B cell (primary cell): Measurements from ENCODE around the gene C1QTNF12. TPM values are rescaled to one million over a fixed set of nuclear protein-coding genes. Genes with fewer than 3 reads are reported as not detected.

Experiments used
- ATAC-seq: fragments of 200-7000 bp; cut with Tn5 transposase; one replicate; pipeline ENCODE4 v1.10.0; 2021; ENCODE audit warnings: low read depth, mild to moderate bottlenecking, moderate number of reproducible peaks, moderate library complexity
- CTCF ChIA-PET: fragments of 350-600 bp; sonication (Branson Sonifier 250); formaldehyde crosslinking; loops from one replicate; lab custom pipeline; 2021; ENCODE audit warnings: antibody characterized with exemption, inconsistent platforms; lab: Charles Lee
- POLR2A ChIA-PET: fragments of 350-600 bp; sonication (Branson Sonifier 250); formaldehyde crosslinking; loops from one replicate; lab custom pipeline; 2021; ENCODE audit warnings: antibody characterized with exemption; lab: Charles Lee
- DNase-seq: peaks from one replicate; pipeline ENCODE4 v3.0.0; 2013
- H2AFZ ChIP-seq: 2 replicates; pipeline ENCODE4 v1.6.1; 2012; ENCODE audit warnings: mild to moderate bottlenecking, low read depth, low read length; ENCODE audit not compliant: insufficient read depth, poor library complexity, severe bottlenecking
- H3K27ac ChIP-seq, 2 donors: 1 replicate in 1 of 2; 2 replicates in 1 of 2; pipeline ENCODE4 v1.5.1; 2012 to 2013; ENCODE audit warnings: low read length in 2 of 2, mild to moderate bottlenecking in 2 of 2, moderate library complexity in 1 of 2
- H3K27me3 ChIP-seq, 4 experiments: fragments of 200-600 bp in 1 of 4; sonication (generic) in 1 of 4; replicated peaks in 1 of 4; 1 replicate in 2 of 4; 2 replicates in 2 of 4; pipeline versions ENCODE4 v1.6.1 to v1.7.0; 2013 to 2016; ENCODE audit warnings: low read length in 3 of 4, mild to moderate bottlenecking in 2 of 4, mixed read lengths in 1 of 4, moderate library complexity in 1 of 4; ENCODE audit not compliant: insufficient read depth in 4 of 4, control insufficient read depth in 3 of 4; ENCODE audit errors: control extremely low read depth in 1 of 4
- H3K36me3 ChIP-seq, 2 experiments: replicated peaks in 1 of 2; 1 replicate in 1 of 2; 2 replicates in 1 of 2; pipeline versions ENCODE4 v1.6.1 to v1.7.1; 2013; ENCODE audit warnings: low read length in 1 of 2; ENCODE audit not compliant: insufficient read depth in 2 of 2, control insufficient read depth in 1 of 2; ENCODE audit errors: control extremely low read depth in 1 of 2, extremely low read depth in 1 of 2
- H3K4me1 ChIP-seq, 2 donors: fragments of 200-600 bp in 1 of 2; sonication (generic) in 1 of 2; 1 replicate in 1 of 2; 2 replicates in 1 of 2; pipeline versions ENCODE4 v1.5.1 to v1.6.1; 2013 to 2017; ENCODE audit warnings: low read length in 2 of 2; ENCODE audit not compliant: control insufficient read depth in 2 of 2, insufficient read depth in 2 of 2
- H3K4me2 ChIP-seq: replicated peaks from 2 replicates; pipeline ENCODE3; 2012; ENCODE audit warnings: mild to moderate bottlenecking, low read depth, low read length; ENCODE audit not compliant: poor library complexity, severe bottlenecking
- H3K4me3 ChIP-seq, 5 experiments: fragments of 200-600 bp in 1 of 5; sonication (generic) in 1 of 5; 1 replicate in 3 of 5; 2 replicates in 2 of 5; pipeline versions ENCODE4 v1.5.1 to v1.7.0; 2011 to 2016; ENCODE audit warnings: low read length in 4 of 5, mild to moderate bottlenecking in 4 of 5, low read depth in 2 of 5, control low read depth in 1 of 5, moderate library complexity in 1 of 5; ENCODE audit not compliant: insufficient read depth in 1 of 5; ENCODE audit errors: control extremely low read depth in 1 of 5, extremely low read depth in 1 of 5
- H3K79me2 ChIP-seq: fragments of 200-600 bp; sonication (generic); one replicate; pipeline ENCODE4 v1.6.0; 2016; ENCODE audit warnings: low read length; ENCODE audit not compliant: control insufficient read depth, insufficient read depth
- H3K9ac ChIP-seq: fragments of 200-600 bp; sonication (generic); 2 replicates; pipeline ENCODE4 v1.6.1; 2017; ENCODE audit warnings: mild to moderate bottlenecking, low read length, moderate library complexity
- H3K9me3 ChIP-seq, 3 donors: one replicate each; pipeline versions ENCODE4 v1.6.1 to v1.7.1; 2013; ENCODE audit warnings: low read length in 2 of 3; ENCODE audit not compliant: control insufficient read depth in 2 of 3, insufficient read depth in 1 of 3; ENCODE audit errors: control extremely low read depth in 1 of 3
- H4K20me1 ChIP-seq: 2 replicates; pipeline ENCODE4 v1.6.0; 2012; ENCODE audit warnings: mild to moderate bottlenecking, low read length; ENCODE audit not compliant: insufficient read depth, control insufficient read depth, poor library complexity, severe bottlenecking
- H3K27ac Mint-ChIP-seq: one replicate; pipeline ENCODE4 v1.8.0; 2021; ENCODE audit warnings: mixed read lengths
- H3K27me3 Mint-ChIP-seq: one replicate; pipeline ENCODE4 v1.8.0; 2021; ENCODE audit warnings: mixed read lengths
- H3K4me1 Mint-ChIP-seq: one replicate; pipeline ENCODE4 v1.8.0; 2021; ENCODE audit warnings: mixed read lengths
- H3K4me3 Mint-ChIP-seq: one replicate; pipeline ENCODE4 v1.8.0; 2021; ENCODE audit warnings: mixed read lengths
- H3K9me3 Mint-ChIP-seq: one replicate; pipeline ENCODE4 v1.8.0; 2022; ENCODE audit warnings: mixed read lengths; ENCODE audit not compliant: insufficient read depth
- CTCF ChIP-seq: fragments of 200-600 bp; IDR thresholded peaks from one replicate; pipeline ENCODE4 v1.8.0; 2022; ENCODE audit warnings: antibody characterized with exemption, mild to moderate bottlenecking
- EZH2 ChIP-seq: IDR thresholded peaks from 2 replicates; pipeline ENCODE4 v1.6.1; 2012; ENCODE audit warnings: borderline replicate concordance, low read depth, mild to moderate bottlenecking, moderate library complexity, low read length; ENCODE audit not compliant: insufficient read depth, poor library complexity, severe bottlenecking
- WGBS: methylation state at CpG from one replicate; pipeline ENCODE4 v1.1.5; 2013; ENCODE audit warnings: missing lambda C conversion rate; ENCODE audit not compliant: insufficient coverage; 5-methylcytosine and 5-hydroxymethylcytosine counted together
- intact Hi-C: fragments of 100-400 bp; cut with micrococcal nuclease; formaldehyde crosslinking; loops from one replicate; pipeline ENCODE4 v1.10.0; 2022
- polyA plus RNA-seq: library from polyadenylated mRNA; depleted of rRNA; stranded (reverse); fragments of >200 nt; gene quantifications from 2 replicates; pipeline ENCODE4 v1.2.3, GENCODE V29; 2012
- total RNA-seq, 2 donors: library from RNA; stranded (reverse); fragments of 120-200 nt in 1 of 2; gene quantifications; 1 replicate in 1 of 2; 2 replicates in 1 of 2; pipeline versions ENCODE4 v1.2.3 to v1.2.4, GENCODE V29; 2013 to 2022

Gene C1QTNF12
- total and polyA plus RNA-seq, 2 donors (not counting 1 experiment from before 2014, with no cell fraction given), result 1.2 to 3.2 TPM

GRCh38 chr1:1199961-1200875 lies 46.3 kb downstream of the C1QTNF12 start:
- Histone ChIP-seq H3K9ac (peak overlapping the region; percentile 61), H3K36me3 (no peaks in the 10 kb centered on the region), H3K79me2 (no peaks in the 10 kb centered on the region), H4K20me1 (no peaks in the 10 kb centered on the region), H3K9me3 (peaks cover 0 to 9% (median 0%) of the 10 kb centered on the region in 3 donors), H3K4me1 (peaks cover 7 to 9% of the 10 kb centered on the region in 2 donors), H2AFZ (no peak overlapping the region), H3K27me3 (peaks cover 0 to 10% (median 5%) of the 10 kb centered on the region in 4 experiments), H3K4me3 (peak overlapping the region in 3 of 5 experiments; percentile 51 to 58 (median 54)), H3K4me2 (peak overlapping the region; percentile 89), H3K27ac (no peak overlapping the region)
- intact Hi-C loops, result loop anchor here (10.0 kb wide), 1 partner anchor 165 kb away; no protein-coding TSS in a partner anchor
- ChIA-PET POLR2A (no interaction called here), CTCF (interaction anchor here (1.1 kb wide), 1 partner anchor 75 kb away, joined by 3 read pairs; no protein-coding TSS in a partner anchor)
- no peak for ATAC-seq
- Mint-ChIP-seq H3K9me3 (no peaks in the 10 kb centered on the region), H3K27me3 (no peaks in the 10 kb centered on the region), H3K27ac (peak overlapping the region; percentile 50), H3K4me1 (peaks cover 8% of the 10 kb centered on the region), H3K4me3 (peak overlapping the region; percentile 60)
- TF ChIP-seq CTCF (no peak), EZH2 (no peak)
- peak; percentile 37 for DNase-seq
- WGBS, result 66% methylated on average over 25 of the region's 31 CpGs
